NCI-H2227 (cell line): ENCODE data around the gene SLX9.
"Not testable (repeated sequence)": the region's sequence is repeated elsewhere in the genome, so short reads cannot be mapped to it uniquely, and the experiment has no call there.

ENCODE experiments used
- DNase-seq: peaks from one replicate; lab custom pipeline; 2025; ENCODE audit not compliant: unreplicated experiment; lab: John Stamatoyannopoulos, UW

The SLX9 gene

GRCh38 chr21:45017039-45017960 lies 77.5 kb downstream of the SLX9 start:
- no peak for DNase-seq

GRCh38 chr21:45018131-45019075 lies 78.6 kb downstream of the SLX9 start:
- DNase-seq = peak; percentile 23

GRCh38 chr21:45019076-45019886 lies 79.5 kb downstream of the SLX9 start:
- DNase-seq = no peak

GRCh38 chr21:45019887-45020537 lies 80.2 kb downstream of the SLX9 start:
- DNase-seq = no peak

GRCh38 chr21:45020629-45021427 lies 81.0 kb downstream of the SLX9 start:
- no peak for DNase-seq

GRCh38 chr21:45021428-45022347 lies 81.9 kb downstream of the SLX9 start:
- no peak for DNase-seq

DNA sequence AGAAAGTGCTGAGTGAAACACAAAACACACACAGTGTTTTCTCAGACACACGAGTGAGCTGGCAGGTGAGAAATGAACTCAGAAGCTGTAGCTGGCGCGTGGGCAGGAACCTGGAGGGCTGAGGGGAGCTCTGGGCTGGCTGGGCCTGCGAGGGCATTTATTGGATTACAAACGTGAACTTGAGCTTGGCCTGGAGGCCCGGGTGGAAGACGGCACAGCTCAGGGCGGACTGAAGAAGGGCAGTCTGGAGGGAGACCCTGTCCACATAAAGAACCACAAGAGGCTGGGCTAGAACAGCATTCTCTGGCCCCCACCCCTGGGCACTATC lies 82.5 kb downstream of the SLX9 start:
- no peak for DNase-seq

DNA sequence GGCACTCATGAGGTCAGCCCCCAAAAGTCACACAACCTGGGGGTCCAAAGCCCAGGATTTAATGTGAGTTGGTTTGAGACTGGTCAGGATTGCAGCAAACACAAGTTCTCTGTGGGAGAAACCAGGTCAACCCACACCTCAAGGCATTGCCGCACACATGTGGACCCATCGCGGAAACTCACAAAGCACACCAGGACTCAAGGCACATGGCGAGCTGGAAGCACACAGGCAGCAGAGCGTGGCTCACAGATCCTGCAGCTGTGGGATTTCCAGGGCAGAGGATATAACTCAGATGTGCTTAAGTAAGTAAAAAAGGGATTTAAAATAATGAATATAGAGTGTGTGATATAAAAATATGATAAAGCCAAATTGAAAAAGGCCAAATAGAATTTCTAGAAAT lies 82.9 kb downstream of the SLX9 start:
- DNase-seq = no peak

DNA sequence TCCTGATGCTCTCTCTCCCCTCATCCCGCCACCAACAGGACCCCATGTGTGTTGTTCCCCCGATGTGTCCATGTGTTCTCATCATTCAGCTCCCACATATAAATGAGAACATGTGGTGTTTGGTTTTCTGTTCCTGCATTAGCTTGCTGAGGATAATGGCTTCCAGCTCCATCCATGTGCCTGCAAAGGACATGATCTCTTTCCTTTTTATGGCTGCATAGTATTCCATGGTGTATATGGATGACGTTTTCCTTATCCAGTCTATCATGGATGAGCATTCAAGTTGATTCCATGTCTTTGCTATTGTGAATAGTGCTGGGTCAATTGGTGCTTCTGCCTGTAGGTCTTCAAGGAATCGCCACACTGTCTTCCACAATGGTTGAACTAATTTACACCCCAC lies 84.7 kb downstream of the SLX9 start:
- not testable (repeated sequence) for DNase-seq

- no peak for DNase-seq
Measured at GRCh38 chr21:45026066-45026745, 86.4 kb downstream of the SLX9 start.
